Measurements from ENCODE around the gene ALDH1A1.
A peak's percentile ranks its signal among the peaks of the same experiment; 100 is the strongest.
"Not testable (repeated sequence)": the region's sequence is repeated elsewhere in the genome, so short reads cannot be mapped to it uniquely, and the experiment has no call there.

The ALDH1A1 gene

GRCh38 chr9:72898360-72898759 lies 54.5 kb downstream of the ALDH1A1 start:
- DNase-seq, result no peak

GRCh38 chr9:72897069-72897649 lies 55.7 kb downstream of the ALDH1A1 start:
- no peak for DNase-seq

- no peak for DNase-seq
Measured at GRCh38 chr9:72896439-72896838, 56.4 kb downstream of the ALDH1A1 start.

GRCh38 chr9:72895122-72895521 lies 57.7 kb downstream of the ALDH1A1 start:
- no peak for DNase-seq

DNA sequence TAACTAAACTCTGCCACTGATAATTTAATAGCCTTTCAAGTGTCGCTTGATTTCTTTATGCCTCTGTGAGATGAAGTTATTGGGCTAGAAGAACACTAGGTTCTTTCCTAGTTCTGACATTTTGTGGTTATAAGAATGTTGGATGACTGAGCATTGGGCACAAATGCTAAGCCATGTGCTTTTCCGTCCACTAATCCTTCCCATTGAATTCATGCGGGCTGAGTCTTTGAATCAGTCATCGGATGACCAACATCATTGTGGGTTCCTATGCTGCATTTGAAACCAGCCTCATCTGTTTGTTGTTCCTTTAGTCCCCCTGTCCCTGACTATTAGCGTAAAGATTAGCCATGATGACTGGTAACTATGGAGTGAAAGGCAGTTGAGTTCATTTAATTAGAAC lies 58.5 kb downstream of the ALDH1A1 start:
- DNase-seq, result no peak

DNA sequence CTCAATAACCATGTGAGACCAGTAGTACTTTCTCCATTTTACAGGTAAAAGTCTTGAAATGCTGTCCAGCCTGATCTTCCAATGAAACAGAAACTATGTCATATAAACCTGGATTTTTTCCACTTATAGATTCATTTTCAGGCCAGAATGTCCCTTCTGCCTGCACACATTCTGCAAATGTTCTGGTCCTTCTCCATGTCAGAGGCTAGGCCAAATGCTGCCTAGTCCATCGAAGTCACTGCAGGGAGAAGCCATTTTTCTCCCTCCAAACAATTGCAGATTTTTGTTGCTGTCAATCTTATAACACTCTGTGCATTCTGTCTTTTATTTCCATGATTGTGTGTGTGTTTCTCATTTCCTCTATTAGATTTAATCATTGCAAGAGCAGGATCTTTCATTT lies 59.4 kb downstream of the ALDH1A1 start:
- no peak for DNase-seq

DNA sequence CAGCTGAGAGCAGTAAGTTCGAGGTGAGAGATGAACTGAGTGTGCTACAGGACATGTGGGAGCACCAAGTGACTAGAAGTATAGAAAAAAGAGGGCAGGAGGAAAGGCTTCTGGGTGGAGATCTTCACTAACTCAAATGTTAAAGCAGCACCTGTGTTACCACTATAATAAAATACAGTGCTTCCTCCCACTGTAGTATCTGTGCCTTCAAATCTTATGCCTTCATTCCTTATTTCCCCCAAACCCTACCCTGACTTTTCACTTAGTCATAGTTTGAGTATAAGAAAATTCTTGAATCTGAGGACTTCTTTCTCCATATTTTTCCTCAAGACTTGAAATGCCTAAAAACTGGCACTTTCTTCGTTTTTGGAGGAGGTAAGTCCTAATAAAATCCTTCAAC lies 61.8 kb downstream of the ALDH1A1 start:
- no peak for DNase-seq

- DNase-seq, result no peak
Measured at GRCh38 chr9:72888943-72889342, 63.9 kb downstream of the ALDH1A1 start.

DNA sequence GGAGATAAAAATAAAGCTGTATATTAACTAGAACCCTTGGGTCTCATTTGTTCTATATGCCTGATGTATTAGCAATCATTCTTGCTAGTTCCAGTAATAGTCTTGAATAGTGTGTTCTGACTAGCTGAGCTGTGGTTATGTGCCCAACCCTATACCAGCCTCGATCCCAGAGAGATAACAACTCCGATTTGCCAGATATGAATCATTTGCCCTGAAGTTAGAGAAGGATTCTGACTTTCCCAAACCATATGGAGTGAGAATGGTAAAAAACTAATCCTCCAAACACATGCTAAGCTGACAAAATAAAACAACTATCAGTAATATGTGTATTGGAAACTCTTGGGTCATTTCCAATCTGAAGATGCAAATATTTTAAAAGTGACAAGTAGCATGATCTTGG lies 64.8 kb downstream of the ALDH1A1 start:
- DNase-seq, result no peak

DNA sequence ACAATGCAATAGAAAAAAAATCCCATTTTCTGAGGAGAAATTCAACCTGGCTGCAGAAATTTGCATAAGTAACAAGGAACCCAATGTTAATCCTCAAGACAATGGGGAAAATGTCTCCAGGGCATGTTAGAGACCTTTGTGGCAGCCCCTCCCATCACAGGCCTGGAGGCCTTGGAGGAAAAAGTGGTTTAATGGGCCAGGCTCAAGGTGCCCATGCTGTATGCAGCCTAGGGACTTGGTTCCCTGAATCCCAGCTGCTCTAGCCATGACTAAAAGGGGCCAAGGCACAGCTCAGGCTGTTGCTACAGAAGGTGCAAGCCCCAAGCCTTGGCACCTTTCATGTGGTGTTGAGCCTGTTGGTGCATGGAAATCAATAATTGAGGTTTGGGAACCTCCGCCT lies 66.5 kb downstream of the ALDH1A1 start:
- DNase-seq, result no peak

DNA sequence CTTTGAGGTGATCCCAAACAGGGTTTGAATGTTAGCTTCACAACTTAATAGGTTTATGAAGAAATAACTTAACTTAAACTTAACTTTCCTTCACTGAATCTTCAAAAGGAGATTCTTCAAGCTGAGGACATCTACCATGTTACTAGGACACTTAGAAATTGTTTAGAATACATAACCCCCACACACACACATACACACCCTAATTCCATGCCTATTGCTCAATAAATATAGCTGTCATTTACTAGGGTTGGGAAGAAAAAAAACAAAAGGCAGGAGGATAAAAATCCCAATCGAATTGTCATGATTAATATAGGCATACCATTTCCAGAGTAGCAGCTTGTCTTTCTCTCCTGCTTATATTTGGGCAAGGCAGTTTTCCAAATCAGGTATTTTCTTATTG lies 68.3 kb downstream of the ALDH1A1 start:
- no peak for DNase-seq

- no peak for DNase-seq
Measured at GRCh38 chr9:72883875-72884274, 69.0 kb downstream of the ALDH1A1 start.

DNA sequence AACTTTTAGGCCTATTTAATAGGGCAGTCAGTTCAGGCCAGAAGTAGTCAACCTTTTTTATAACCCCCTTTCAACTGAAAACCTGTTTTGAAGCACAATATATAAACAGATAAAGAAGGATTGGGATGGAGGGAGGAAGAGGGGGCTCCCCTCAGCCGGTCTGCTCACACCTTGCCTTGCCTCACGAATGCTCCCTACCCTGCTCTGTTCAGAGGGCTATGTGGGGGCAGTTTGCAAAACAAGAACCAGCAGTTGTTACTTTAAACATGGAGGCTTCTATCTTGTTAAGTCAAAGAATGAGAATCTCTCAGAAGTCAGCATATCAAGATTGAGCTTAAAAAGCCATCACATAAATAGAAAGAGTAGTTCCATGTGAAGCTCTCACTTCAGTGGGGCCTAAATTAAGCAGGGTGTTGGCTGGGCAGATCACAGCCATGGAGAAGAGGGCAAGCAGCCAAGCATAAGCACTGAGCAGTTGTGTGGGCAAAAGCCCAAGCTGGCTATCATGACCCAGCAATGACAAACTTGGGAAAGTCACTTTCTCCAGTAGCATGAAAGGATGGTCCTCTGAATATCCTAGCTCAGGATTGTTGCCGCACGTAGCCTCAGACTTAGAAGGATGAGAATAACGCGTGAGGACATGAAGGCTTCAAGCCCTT lies 70.6 kb downstream of the ALDH1A1 start:
- DNase-seq, result peak in 1 of 56 donors; percentile 5

DNA sequence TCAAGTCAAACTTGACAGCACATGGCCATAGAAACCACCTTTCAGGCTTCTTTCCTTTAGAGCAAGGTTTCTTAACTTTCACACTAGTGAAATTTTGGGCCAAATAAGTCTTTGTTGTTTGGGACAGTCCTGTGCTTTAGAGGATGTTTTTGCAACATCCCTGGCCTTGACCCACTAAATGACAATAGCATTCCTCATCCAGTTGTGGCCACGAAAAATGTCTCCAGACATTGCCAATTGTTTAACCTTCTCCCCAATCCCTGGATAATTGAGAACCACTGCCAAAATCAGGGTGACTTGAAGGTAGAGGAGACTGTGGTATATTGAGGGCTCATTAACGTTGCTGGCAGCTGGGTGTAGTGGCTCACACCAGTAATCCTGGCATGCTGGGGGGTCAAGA lies 72.0 kb downstream of the ALDH1A1 start:
- no peak for DNase-seq

DNA sequence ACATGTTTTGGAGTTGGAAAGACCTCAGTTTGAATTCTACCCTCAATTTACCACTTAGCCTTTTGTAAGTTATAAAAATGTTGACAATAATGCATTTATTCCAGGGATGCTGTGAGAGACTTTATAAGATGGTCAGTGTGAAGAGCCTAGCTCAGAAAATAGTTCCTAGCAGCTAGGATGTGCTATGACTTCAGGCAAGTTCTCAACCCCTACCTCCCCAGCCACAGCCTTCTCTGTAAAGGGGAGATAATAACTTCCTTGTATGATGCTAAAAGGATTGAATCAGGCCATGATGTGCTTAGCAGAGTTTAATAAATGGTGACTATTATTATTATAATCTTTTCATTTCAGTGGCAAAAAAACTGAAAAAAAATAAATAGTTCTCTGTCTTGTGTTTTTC lies 77.6 kb downstream of the ALDH1A1 start:
- no peak for DNase-seq

DNA sequence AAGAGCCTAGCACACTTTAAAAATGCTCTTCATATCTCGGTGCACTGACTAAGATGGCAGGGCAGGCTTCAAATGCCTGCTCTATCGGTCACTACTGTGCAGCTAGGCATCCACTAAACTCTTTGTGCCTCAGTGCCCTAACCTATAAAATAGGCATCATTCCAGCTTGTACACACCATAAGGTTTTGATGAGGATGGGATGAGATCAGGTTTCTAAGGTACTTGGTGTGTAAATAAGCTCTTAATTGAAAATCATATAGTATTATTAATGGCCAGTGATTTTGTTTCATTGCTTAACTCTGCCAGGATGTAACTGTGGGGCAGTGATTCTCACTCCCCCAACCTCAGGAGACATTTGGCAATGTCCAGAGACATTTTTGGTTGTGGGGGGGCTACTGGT lies 78.5 kb downstream of the ALDH1A1 start:
- no peak for DNase-seq

DNA sequence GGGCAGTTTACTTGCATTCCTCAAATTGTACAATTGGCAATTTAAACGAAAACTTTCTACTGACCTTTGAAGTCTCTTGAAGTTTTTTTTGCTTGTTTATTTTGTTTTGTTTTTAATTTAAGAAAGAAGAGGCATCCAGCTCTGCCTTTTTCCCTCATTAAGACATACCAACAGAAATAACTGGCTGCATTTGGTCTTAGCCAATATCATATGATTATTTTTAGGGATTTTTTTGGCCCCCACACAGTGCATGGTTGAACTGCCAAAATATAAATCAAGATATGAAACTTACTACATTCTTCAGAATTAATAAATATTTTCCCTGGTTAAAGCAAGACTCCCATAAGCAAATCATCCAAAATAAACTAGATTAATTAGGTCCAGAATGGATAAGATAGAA lies 79.4 kb downstream of the ALDH1A1 start:
- no peak for DNase-seq

DNA sequence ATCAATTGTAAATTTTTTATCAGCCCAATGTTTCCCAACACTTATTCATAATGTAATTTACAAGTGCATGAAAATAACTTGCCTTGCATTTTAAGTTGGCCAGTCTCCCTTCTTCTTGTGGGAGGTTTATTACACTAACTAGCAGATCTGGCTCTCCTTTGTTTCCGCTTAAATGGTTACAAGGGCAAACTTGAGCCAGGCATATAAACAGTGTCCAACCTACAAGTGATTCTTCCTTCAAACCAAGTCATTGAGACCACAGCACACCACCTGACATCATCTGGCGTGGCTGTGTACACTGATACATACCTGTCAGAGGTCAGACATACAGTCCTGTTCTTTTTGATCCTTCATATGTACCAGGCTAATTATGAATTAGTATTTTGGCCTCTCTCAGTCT lies 80.1 kb downstream of the ALDH1A1 start:
- DNase-seq, result no peak

- DNase-seq, result no peak
Measured at GRCh38 chr9:72871685-72872084, 81.2 kb downstream of the ALDH1A1 start.

DNA sequence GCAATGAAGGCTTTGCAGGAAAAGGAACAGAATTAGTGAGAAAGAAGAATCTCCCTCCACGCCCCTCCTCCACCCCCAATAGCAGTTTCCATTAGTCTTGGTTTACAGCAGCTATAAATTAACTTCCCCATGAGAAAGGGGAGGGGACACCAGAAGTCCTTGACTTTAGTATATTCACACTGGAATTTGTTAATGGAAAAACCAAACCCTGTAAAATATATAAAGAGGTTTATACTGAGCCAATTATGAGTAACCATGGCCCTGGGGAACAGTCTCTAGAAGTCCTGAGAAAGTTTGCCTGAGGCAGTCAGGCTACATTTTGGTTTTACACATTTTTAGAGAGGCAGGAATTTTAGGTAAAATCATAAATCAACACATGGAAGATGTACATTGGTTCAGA lies 88.5 kb downstream of the ALDH1A1 start:
- DNase-seq, result no peak

GRCh38 chr9:72863456-72864094 lies 89.3 kb downstream of the ALDH1A1 start:
- no peak for DNase-seq

DNA sequence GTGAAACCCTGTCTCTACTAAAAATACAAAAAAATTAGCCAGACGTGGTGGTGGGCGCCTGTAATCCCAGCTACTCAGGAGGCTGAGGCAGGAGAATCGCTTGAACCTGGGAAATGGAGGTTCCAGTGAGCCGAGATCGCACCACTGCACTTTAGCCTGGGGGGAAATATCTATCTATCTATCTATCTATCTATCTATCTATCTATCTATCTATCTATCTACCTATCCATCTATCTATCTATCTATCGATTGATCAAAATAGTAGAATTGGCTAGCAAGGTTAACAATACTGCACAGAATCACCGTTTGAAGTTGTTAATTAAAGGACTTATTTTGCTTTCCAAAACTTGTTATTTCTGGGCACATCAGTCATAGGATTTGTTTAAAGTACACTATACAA lies 90.1 kb downstream of the ALDH1A1 start:
- DNase-seq, result not testable (repeated sequence)
